Measurements from ENCODE around the gene AMOTL1.

The AMOTL1 gene

DNA sequence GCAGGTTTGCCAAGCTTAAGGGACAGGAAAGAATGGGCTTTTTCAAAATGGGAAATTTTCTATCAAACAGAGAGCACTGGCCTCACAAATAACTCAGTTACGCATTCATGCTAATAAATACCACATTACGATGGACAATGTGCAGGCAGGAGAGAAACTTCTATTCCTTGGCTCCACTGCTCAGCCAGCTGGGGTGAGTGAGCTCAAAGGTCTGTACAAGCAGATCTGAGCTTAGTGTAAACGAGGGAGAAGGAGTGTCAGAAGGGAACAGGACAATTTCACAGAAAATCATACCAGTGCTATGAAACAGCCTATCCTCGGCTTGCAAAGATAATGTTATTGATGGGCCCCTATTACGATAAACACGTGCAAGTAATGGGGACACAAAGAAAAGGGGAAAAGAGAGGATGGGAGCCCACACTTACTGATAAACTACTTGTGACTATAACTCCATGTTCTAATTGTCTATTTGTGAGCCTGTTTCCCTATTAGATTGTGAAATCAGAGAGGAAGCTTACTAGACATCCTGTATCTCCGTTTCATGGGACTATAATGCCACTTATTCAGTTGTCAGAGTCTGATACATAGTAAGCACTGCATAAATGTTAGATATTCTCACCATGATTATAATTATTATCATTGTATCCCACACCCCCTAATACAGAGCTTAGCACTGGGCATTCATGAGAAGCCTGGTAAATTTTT lies 46.3 kb downstream of the AMOTL1 start:
- no peak for TF ChIP-seq CTCF (IDR thresholded peaks at IDR 0.05; ENCODE audit: low read depth, low read length)
- no peak for DNase-seq (ENCODE audit: extremely low read depth, low read depth)

- DNase-seq (ENCODE audit: extremely low read depth, low read depth), result no peak
- TF ChIP-seq CTCF (IDR thresholded peaks at IDR 0.05; ENCODE audit: low read depth, low read length), result no peak
These were observed 47.7 kb downstream of the AMOTL1 start for GRCh38 chr11:94815705-94816344.

GRCh38 chr11:94820480-94820879 lies 52.3 kb downstream of the AMOTL1 start:
- no peak for TF ChIP-seq CTCF (IDR thresholded peaks at IDR 0.05; ENCODE audit: low read depth, low read length)
- DNase-seq (ENCODE audit: extremely low read depth, low read depth), result no peak

- no peak for TF ChIP-seq CTCF (IDR thresholded peaks at IDR 0.05; ENCODE audit: low read depth, low read length)
- no peak for DNase-seq (ENCODE audit: extremely low read depth, low read depth)
These were observed 53.3 kb downstream of the AMOTL1 start for GRCh38 chr11:94821439-94821838.

DNA sequence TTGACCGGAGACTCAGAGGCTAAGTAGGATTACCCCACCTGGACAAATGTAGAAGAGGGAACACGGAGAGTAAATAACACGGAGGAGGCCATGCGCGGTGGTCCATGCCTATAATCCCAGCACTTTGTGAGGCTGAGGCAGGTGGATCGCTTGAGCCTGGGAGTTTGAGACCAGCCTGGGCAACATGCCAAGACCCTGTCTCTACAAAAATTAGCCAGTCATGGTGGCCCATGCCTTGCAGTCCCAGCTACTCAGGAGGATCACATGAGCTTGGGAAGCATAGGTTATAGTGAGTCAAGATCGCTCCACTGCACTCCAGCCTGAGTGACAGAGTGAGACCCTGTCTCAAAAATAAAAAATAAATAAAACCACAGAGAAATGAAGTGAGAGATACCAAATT lies 53.9 kb downstream of the AMOTL1 start:
- DNase-seq (ENCODE audit: extremely low read depth, low read depth), result no peak
- TF ChIP-seq CTCF (IDR thresholded peaks at IDR 0.05; ENCODE audit: low read depth, low read length), result no peak

- DNase-seq (ENCODE audit: extremely low read depth, low read depth), result no peak
- no peak for TF ChIP-seq CTCF (IDR thresholded peaks at IDR 0.05; ENCODE audit: low read depth, low read length)
These were observed 55.1 kb downstream of the AMOTL1 start for GRCh38 chr11:94823102-94823732.

- DNase-seq (ENCODE audit: extremely low read depth, low read depth), result no peak
- no peak for TF ChIP-seq CTCF (IDR thresholded peaks at IDR 0.05; ENCODE audit: low read depth, low read length)
These were observed 56.9 kb downstream of the AMOTL1 start for GRCh38 chr11:94825031-94825430.

All from AG09319 (cell line).